Femur (tissue), 1 donor: ENCODE results near the gene SKIL.

Experiments
- DNase-seq: peaks from one replicate; pipeline ENCODE4 v3.0.0-alpha.2; 2017

The SKIL gene

GRCh38 chr3:170352936-170353335 is 4.6 kb upstream of the SKIL start:
- DNase-seq, result no peak

GRCh38 chr3:170353485-170353884 is 4.0 kb upstream of the SKIL start:
- DNase-seq, result no peak

DNA sequence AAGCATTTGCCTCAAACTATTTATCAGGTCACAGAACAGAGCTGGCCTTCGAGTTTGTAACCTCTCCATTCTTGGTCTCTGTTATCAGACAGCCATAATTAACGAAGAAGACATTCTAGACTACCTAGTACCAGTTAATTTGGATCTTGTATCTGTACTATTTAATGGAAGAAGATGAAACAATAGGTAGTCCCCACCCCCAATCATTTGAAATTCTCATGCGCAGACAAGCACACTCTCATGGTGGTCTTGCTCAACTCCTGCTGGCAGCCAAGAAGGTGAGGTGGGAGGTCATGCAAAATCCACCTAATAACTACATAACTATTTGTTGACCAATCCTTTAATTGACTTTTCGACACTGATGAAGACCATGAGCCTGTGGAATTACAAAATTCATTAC is 2.8 kb upstream of the SKIL start:
- DNase-seq, result no peak

- DNase-seq, result peak; percentile 76
Observed at GRCh38 chr3:170355738-170356595, 1.5 kb upstream of the SKIL start.

GRCh38 chr3:170356596-170357175 is 829 bp upstream of the SKIL start:
- peak; percentile 95 for DNase-seq

DNA sequence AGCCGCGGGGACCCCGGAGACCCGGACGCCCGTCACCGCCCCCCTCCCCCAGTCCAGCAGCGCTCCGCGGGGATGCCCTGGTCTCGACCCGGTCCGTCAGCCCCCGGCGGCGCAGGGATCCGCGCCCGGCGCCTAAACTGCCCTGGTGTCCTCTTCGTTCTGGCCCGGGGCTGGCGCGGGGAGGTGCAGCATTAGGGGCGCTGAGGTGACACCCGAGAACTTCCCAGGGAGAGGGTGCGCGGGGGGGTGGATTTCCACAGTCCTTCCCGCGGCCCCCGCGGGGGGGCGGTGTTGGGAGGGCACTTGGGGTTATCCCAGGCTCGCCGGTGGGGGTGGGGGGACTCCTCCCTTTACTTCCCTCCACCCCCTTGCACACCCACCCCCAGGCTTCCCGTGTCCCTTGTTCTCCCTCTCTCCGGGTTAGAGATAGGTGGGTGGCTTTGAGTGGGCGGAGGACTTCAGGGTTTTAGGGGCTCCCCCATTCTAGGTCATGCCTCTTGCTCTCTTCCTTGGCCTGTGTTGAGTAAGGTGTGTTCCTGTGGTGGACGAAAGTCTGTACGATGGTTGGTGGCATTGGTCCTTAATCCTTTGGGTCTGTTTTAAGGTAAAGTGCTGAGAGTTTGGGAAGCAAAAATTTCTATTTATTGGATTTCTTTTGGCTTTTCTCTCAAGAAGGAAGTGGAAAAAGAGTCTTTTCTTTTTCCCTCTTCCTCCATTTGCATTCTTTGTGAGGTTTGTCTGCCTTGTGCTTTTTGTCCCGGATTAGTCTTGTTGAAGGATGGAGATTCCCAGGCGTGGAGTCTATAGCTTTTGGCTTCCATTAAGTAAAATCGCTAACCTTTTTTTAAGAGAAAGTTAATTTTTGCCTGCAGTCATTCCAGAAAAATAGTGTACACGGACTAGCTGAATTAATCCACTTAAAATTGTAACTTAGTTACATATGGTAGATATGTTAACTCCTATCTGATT is 811 bp downstream of the SKIL start:
- DNase-seq, result peak; percentile 88

- no peak for DNase-seq
Observed at GRCh38 chr3:170359178-170359704, 1.7 kb downstream of the SKIL start.

DNA sequence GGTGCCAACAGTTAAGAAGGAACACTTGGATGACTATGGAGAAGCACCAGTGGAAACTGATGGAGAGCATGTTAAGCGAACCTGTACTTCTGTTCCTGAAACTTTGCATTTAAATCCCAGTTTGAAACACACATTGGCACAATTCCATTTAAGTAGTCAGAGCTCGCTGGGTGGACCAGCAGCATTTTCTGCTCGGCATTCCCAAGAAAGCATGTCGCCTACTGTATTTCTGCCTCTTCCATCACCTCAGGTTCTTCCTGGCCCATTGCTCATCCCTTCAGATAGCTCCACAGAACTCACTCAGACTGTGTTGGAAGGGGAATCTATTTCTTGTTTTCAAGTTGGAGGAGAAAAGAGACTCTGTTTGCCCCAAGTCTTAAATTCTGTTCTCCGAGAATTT is 3.0 kb downstream of the SKIL start:
- DNase-seq, result no peak

DNA sequence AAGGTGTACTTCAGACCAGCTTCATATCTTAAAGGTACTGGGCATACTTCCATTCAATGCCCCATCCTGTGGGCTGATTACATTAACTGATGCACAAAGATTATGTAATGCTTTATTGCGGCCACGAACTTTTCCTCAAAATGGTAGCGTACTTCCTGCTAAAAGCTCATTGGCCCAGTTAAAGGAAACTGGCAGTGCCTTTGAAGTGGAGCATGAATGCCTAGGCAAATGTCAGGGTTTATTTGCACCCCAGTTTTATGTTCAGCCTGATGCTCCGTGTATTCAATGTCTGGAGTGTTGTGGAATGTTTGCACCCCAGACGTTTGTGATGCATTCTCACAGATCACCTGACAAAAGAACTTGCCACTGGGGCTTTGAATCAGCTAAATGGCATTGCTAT is 3.4 kb downstream of the SKIL start:
- DNase-seq, result no peak

DNA sequence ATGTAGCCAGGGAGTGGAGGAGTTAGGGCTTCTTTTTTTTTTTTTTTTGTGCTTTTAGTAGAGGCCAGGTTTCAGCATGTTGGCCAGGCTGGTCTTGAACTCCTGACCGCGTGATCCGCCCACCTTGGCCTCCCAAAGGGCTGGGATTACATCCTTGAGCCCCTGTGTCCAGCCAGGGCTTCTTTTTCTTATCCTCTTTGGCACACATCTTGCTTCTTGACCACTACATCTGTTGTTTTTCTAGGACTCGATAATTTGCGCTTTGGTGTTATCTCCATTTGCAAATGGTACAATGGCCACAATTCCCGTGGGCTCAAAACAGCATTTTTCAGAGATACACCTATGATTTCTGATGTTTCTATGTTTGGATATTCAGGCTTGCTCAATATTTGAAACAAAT is 4.2 kb downstream of the SKIL start:
- DNase-seq, result no peak

DNA sequence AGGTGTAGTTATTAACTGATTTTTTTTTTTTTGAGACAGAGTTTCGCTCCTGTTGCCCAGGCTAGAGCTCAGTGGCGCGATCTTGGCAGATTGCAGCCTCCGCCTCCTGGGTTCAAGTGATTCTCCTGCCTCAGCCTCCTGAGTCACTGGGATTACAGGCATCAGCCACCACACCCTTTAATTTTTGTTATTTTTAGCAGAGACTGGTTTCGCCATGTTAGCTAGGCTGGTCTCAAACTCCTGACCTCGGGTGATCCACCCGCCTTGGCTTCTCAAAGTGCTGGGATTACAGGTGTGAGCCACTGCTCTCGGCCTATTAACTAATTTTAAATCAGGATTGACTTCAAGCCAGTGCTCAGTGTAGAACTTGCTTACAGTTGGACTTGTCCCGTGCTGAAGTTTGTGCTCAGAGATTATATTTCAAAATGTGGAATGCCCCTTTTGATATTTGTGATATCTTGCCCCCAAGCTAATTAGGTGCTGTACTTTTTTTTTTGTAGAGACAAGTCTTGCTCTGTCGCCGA is 6.0 kb downstream of the SKIL start:
- DNase-seq, result no peak

DNA sequence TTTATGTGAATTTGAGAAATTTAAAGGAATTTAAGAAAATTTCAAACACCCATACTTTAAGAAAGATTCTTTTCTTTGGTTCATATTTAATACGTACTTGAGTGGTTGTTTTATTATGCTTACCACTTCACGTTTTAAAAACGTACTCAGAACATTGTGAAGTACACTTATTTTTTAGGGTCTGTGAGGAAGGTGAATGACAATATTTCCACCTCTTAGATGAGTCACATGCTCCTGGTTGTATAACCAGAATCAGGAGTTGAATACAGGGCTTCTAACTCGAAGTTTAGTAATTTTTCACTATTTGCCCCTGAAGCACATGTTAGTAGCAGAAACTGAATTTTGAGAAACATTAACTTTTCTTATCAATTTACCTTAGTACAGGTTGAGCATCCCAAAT is 7.5 kb downstream of the SKIL start:
- DNase-seq, result no peak

GRCh38 chr3:170367797-170368196 is 10.3 kb downstream of the SKIL start:
- DNase-seq, result no peak

GRCh38 chr3:170368921-170369320 is 11.4 kb downstream of the SKIL start:
- no peak for DNase-seq

- DNase-seq, result no peak
Observed at GRCh38 chr3:170372190-170372879, 14.8 kb downstream of the SKIL start.

GRCh38 chr3:170383567-170383966 is 26.1 kb downstream of the SKIL start:
- no peak for DNase-seq

DNA sequence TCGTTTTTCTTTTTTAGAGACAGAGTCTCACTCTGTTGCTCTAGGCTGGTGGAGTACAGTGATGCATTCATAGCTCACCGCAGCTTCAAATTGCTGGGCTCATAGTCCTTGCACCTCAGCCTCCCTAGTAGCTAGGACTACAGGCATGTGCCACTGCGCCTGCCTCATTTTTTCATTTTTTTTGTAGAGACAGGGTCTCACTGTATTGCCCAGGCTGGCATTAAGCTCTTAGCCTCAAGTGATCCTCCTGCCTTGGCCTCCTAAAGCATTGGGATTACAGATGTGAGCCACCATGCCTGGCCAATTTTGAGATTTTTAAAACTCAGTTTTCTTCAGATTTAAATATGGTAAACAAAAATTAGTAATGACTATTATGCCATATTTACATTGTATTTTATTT is 29.0 kb downstream of the SKIL start:
- no peak for DNase-seq

DNA sequence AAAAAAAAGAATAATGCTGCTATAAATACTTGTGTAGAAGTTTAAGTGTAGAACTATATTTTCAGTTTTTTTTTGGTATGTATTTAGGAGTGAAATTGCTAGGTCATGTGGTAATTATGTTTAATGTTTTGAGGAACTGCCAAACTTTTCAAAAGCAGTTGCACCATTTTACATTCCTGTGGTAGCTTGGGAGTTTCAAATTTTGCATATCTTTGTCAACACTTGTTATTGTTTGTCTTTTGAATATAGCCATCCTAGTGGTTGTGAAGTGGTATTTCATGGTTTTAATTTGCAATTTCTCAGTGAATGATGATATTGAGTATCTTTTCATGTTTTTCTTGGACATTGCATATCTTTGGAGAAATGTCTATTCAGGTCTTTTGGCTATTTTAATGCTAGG is 30.4 kb downstream of the SKIL start:
- no peak for DNase-seq

GRCh38 chr3:170391108-170391507 is 33.6 kb downstream of the SKIL start:
- DNase-seq, result no peak

DNA sequence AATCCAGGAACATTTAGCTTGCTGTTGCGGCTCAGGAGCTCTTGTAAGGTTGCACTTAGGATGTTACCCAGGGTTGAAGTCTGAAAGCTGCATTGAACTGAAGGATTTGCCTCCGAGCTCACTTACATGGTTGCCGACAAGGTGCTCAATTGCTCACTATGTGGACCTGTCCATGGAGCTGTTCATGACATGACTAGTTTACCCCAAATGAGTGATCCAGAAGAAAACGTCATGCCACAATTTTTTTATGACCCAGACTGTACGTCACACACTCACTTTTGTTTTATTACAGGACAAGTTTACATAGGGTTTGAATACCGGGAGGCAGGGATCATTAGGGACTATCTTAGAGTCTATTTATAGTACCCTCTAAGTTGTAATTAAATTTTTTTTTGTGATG is 40.2 kb downstream of the SKIL start:
- DNase-seq, result no peak

DNA sequence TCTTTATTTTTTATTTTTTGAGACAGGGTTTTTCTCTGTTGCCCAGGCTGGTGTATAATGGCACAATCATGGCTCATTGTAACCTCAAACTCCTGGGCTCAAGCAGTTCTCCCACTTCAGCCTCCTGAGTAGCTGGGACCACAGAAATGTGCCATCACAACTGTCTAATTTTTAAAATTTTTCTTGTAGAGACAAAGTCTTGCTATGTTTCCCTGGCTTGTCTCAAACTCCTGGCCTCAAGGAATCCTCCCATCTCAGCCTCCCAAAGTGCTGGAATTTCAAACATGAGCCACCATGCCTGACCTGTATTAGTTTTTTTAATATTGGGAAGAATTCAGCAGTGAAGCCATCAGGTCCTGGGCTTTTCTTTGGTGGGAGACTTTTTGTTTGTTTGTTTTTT is 47.6 kb downstream of the SKIL start:
- DNase-seq, result no peak

GRCh38 chr3:170410428-170411029 is 53.0 kb downstream of the SKIL start:
- DNase-seq, result no peak
